GM13977 (cell line): Measurements from ENCODE around the gene GSTM3.
"Not testable (repeated sequence)": the region's sequence is repeated elsewhere in the genome, so short reads cannot be mapped to it uniquely, and the experiment has no call there.

Experiments used
- DNase-seq: peaks from one replicate; pipeline ENCODE4 v3.0.0; 2012; ENCODE audit warnings: low spot score
- in situ Hi-C: fragments of 300-500 bp; cut with MboI; formaldehyde crosslinking; loops from one replicate; pipeline ENCODE4 v1.12.0; 2022; ENCODE audit warnings: low sequenced_read_pairs, low pct_unique_long_range_greater_than_20kb, mixed read lengths, inconsistent platforms; ENCODE audit not compliant: unreplicated experiment
- TF ChIP-seq, protein P1 (sequence below): IDR thresholded peaks from 2 replicates; pipeline ENCODE4 v1.5.1; 2012; ENCODE audit warnings: mild to moderate bottlenecking, control low read depth; ENCODE audit not compliant: insufficient read depth; ENCODE audit errors: extremely low read depth, missing control alignments

The GSTM3 gene

DNA sequence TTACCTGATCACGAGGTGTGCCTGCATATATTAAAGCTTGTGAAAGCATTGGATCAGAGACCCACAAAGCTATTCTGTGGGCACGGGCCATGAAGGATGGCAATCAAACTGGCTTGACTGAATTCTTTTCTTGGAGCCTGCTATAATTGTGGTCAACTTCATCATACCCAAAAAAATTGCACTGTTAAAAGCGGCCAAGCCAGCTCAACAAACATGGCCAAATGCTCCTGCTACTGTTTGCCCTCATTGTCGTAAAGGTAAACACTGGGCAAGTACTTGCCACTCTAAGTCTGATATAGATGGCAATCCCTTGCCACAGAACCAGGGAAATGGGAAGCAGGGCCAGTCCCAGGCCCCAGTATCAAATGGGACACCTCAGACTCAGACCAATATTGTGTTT, 35.4 kb downstream of the GSTM3 start:
- no peak for DNase-seq
- in situ Hi-C loops = no loop called here
- TF ChIP-seq, protein P1, sequence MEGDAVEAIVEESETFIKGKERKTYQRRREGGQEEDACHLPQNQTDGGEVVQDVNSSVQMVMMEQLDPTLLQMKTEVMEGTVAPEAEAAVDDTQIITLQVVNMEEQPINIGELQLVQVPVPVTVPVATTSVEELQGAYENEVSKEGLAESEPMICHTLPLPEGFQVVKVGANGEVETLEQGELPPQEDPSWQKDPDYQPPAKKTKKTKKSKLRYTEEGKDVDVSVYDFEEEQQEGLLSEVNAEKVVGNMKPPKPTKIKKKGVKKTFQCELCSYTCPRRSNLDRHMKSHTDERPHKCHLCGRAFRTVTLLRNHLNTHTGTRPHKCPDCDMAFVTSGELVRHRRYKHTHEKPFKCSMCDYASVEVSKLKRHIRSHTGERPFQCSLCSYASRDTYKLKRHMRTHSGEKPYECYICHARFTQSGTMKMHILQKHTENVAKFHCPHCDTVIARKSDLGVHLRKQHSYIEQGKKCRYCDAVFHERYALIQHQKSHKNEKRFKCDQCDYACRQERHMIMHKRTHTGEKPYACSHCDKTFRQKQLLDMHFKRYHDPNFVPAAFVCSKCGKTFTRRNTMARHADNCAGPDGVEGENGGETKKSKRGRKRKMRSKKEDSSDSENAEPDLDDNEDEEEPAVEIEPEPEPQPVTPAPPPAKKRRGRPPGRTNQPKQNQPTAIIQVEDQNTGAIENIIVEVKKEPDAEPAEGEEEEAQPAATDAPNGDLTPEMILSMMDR = no peak

- DNase-seq = no peak
- TF ChIP-seq, protein P1 = peak; percentile 19
- in situ Hi-C loops = no loop called here
These were observed 36.7 kb downstream of the GSTM3 start for GRCh38 chr1:109704173-109704572.

GRCh38 chr1:109702940-109703339, 37.9 kb downstream of the GSTM3 start:
- DNase-seq, in situ Hi-C loops: not testable (repeated sequence)

GRCh38 chr1:109697861-109698260, 43.0 kb downstream of the GSTM3 start:
- in situ Hi-C loops, DNase-seq: not testable (repeated sequence)

DNA sequence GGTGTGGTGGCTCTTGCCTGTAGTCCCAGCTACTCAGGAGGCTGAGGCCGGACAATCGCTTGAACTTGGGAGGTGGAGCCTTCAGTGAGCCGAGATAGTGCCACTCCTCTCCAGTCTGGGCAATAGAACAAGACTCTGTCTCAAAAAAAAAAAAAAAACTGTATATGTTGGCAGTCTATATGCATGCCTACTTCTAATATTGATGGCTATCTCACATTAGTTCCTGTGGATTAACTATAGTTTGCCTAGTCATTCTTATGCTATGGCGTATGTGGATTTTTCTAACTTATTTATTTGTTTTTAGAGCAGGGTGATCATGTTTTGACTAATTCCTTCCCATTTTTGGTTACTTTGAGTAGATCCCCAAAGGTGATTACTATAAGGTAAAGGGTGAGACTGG, 43.8 kb downstream of the GSTM3 start:
- TF ChIP-seq, protein P1 = no peak
- DNase-seq = no peak
- in situ Hi-C loops = no loop called here

- in situ Hi-C loops, DNase-seq: not testable (repeated sequence)
These were observed 45.7 kb downstream of the GSTM3 start for GRCh38 chr1:109695138-109695537.

DNA sequence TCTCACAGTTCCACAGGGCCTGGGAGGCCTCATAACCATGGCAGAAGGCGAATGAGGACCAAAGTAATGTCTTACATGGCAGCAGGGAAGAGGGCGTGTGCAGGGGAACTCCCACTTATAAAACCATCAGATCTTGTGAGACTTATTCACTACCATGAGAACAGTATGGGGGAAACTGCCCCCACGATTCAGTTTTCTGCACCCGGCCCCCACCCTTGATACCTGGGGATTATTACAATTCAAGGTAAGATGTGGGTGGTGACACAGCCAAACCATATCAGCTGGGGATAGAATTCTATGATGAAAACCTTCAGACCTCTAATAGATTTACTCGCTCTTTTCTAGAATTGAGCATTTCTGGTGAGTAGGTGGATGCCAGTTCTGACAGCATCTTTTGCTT, 46.4 kb downstream of the GSTM3 start:
- in situ Hi-C loops, DNase-seq: not testable (repeated sequence)

DNA sequence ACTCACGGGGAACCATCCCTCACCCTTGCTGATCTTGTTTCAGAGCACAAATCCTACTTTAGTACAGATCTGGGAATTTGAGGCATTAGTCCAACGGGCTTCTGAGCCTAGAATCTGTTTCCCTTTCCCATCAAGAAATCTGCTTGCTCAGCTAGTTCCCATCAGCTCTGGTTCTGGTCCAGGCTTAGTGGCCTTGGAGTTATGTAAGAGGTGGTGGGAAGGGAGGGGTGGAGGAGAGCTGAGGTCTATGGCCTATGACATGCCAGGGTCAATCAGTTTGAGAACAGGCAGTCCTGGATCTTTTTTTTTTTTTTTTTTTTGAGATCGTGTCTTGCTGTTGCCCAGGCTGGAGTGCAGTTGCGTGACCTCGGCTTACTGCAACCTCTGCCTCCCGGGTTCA, 49.1 kb downstream of the GSTM3 start:
- TF ChIP-seq, protein P1 = no peak
- in situ Hi-C loops = no loop called here

GRCh38 chr1:109689844-109690405, 50.9 kb downstream of the GSTM3 start:
- no peak for DNase-seq
- TF ChIP-seq, protein P1 = no peak
- in situ Hi-C loops = no loop called here

More for the DNA sequence above, 49.1 kb downstream of the GSTM3 start:
- no peak for DNase-seq
